ENCODE data around the gene DACH1. TPM values are rescaled to one million over a fixed set of nuclear protein-coding genes. Genes with fewer than 3 reads are reported as not detected.

DACH1 gene
- polyA plus RNA-seq, 1 donor: 120 TPM

DNA sequence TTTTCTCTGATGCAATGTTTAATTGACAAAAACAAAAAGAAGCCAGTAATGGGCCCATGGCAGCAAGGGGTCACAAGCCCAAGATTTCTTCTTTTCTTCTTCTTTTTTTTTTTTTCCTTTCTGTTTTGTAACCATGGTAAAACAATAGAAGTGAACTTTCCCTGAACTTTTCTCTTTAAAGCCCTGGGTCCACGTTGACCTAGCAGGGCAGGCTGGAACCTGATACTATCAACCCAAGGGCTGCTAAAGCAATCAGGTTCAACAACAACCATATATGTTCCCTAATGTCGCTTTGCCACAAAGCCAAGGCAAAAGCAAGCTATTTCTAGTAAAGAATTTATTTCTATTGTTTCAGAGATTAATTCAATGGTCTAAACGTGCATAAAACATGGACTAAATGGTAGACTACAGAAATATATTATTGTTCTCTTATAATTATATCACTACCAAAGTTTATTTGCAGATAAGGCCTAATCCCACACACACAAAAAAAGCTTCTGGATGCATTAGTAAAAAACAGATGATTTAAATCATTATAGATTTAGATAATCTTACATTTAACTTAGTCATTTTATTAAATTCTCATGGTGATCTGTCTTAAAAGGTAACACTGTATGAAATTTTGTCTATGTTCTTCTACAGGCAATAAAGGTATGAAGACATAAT, 153.9 kb downstream of the DACH1 start:
- peak; percentile 88 for DNase-seq

DNA sequence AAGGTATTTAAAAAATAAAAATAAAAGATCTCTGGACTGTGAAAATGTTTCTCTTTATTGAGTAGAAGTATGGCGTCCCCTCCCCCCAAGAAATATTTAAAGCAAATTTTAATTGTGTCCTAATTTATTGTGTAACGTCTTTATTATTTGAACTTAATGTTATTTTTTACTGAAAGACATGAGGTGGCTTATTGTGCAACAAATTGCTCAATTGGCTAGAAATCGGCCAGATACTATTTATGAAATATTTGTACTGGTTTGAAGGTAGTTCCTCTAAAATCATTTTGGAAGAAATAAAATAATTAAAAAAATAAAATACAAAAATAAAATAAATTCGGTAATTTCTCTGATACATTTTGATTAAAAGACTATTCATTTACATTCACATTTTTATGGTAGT, 162.3 kb downstream of the DACH1 start:
- DNase-seq: no peak

DNA sequence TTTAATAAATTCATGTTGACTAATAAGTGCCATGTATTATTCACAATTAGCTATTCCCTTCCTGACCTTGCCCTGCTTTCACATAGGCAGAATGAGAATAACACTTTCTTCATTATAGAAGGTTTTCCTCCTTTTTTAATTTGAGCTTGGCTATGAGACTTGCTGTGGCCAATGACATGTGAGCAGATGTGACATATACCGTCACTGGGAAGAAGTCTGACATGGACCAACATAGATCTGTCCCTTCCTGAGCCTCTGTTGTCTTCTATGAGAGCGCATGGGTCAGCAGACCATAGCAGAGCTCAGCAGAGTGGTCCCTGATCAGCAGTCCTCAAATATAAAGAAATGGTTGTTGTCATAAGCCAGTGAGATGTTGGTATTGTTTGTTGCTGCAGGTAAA, 163.9 kb downstream of the DACH1 start:
- no peak for DNase-seq

DNA sequence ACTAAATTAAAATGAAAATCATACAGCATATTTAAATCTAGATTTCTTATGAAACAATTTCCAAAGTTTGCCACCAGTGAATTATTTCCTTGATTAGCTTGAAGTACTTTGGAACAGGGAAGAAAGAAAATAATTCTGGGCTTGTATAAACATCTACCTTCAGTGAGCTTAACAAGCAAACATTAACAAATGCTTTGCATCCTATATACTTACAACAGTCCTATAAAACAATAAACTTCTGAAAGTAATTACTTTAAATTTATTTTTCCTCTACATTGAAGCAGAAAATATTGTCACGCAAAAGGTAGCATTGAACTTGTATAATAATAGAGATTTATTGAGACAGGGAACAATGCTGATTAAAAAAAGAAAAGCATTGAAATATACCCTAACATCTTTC, 164.8 kb downstream of the DACH1 start:
- DNase-seq: no peak

DNA sequence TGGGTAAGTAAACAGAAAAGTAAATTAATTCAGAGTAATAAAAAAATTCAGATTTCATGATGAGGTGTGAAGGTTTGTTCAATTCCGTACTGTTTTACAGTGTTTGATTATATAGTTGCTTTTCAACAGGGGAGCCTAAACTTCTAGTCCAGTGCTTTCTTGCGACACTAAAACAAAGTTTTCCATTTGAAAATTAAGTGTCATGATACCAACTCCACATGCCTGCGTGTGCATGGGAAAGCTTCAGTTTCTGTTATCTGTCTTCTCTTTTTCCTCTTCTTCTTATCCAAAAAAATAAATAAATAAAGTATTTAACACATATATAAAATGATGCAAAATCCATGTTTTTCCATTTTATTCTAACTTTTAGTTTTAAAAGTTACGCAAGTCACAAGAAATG, 165.3 kb downstream of the DACH1 start:
- DNase-seq: no peak

DNA sequence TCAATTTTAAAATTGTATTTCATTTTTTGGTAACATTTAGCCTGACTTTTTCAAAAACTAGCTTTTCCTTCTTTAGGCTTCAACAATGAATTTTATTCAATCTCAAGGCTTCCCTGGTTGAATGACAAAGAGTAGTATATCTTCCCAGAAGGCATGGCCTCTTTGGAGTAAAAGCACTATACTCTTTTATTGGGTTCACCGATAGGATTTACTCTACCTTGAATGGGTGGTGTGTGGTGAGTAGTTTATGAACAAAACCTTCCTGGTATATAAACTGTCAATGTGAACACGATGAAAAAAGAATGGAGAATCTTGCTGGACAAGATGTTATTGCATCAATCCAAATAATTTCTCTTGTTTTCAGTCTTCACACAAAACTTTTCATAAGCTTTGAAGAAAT, 167.7 kb downstream of the DACH1 start:
- no peak for DNase-seq

DNA sequence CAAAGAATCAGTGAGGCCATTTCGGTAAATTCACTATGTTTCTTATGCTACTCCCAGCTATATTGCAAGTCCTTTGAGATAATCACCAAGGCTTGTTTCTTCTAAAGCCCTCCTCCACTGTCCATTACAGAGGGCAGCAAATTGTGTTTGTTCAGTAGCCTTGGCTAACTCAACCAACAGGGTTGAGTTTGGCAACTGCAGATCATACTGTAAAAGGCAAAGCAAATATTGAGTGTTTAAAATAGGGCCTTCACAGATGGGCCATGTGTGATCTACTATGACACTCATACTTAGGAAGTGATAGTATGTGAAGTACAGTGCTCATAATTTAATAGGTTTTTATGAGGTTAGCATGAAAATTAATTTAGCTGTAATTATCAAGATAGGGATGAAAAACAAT, 171.3 kb downstream of the DACH1 start:
- DNase-seq: no peak

DNA sequence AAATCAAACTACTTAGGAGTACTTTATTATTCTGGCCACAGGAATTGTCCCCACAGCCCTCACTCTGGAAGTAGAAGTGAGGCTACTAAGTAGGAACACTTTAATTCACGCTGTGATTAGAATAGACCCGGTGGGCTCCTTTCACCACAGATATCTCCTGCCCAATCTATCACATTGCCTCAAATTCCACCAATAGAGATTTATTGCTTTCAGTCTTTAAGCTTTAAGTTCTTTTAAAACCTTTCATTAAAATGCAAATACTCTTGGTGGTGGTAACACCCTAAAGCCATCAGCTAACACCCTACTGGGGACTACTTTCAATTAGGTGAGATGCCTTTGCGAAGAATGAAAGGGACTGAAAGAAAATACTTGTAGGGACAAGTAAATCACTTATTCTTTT, 181.9 kb downstream of the DACH1 start:
- DNase-seq: no peak

DNA sequence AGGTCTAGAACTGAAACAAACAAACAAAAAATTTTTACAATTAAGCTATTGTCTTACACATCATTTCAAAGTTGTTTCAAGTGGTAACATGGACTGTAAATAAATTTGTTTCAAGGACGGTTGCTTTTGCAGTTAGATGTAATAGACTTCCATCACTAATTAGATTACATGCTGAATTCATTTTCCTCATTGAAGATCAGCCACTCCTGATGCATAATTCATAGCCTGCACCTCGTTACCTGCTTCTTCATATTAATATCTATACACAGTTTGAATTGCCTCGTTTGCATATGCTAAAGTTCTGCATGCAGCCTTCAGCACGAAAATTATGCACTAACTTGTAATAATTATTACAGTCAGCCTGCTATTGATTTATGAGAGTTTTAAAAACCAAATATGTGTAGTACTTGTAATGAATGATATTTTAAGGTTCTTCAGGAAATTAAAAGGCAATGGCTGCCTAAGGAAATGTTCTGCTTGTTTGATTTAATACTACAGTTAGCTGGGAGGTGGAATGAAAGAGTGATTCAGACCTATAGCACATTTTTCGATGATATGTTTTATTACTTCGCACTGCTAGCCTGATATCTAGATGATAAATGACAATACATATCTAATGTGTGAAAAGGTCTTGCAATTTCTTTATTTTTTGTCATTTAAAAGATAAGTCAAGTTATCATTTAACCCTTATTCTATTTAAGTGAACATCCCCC, 184.9 kb downstream of the DACH1 start:
- no peak for DNase-seq

DNA sequence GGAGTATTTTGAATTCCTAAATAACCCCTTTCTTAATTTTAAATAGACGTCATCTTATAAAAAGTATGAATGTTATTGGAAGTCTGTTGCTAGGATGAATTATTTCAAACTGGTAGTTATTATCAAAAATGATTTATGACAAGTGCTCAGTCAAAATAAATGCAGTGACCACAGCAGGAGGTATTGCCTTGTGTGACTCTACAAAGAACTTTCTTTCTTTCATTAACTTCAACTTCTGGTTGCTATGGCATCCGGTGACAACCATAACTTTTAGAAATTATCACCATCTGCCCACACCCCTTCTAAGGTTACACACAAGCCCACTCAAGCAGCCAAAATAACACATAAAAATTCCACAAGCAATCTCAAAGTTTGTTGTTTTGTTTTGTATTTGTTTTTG, 189.9 kb downstream of the DACH1 start:
- DNase-seq: peak; percentile 60

DNA sequence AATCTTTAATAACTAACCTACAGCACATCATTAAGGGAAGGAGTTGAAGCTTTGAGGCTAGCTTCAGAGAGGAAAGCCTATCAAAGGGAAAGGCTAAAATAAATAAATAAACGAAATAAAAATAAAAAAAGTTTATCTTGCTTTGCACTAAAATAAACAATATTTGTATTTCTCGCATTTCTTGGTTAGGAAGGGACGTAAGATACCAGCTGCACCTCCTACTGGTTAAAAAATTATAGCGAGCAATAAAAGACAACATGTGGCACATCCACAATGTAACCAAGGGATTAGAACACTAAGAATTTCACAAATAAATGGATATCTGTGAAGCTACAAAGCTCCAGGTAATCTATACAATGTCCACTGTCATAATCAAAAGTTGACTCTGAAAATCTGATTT, 194.5 kb downstream of the DACH1 start:
- no peak for DNase-seq

DNA sequence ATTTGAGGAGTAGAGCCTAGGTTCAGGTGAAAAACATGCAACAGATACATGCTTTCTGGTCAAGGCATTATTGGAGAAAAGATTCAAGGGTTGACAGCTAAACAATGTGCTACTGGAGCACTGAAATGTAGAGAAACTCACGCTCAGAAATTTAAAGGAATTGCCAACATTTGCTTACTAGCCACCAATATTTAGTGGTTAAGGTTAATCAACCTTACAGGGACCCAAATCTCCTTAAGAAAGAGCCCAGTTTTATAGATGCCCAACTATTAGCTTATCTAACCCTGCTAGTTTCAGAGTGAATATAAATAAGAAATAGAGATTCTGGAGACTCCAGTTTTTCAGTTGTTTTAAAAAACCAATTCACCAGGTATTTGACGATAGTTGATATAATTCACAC, 203.6 kb downstream of the DACH1 start:
- no peak for DNase-seq

DNA sequence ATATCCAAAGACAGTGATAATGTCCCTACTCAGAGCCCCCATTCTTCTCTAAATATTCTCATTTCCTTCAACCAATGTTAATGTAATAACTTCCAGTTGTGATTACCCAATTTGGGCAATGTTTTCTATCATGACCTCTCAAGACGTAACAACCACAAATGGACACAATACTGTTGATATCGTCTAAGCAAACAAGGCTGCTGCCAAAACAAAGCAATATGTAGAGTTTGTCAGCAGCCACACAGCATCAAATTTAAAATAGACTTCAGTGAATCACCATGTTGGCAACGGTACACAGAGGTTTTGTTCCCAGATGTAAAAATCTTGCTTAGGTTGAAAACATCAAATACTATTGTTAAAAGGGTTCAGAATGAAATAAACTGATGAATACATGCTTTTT, 205.1 kb downstream of the DACH1 start:
- DNase-seq: no peak

DNA sequence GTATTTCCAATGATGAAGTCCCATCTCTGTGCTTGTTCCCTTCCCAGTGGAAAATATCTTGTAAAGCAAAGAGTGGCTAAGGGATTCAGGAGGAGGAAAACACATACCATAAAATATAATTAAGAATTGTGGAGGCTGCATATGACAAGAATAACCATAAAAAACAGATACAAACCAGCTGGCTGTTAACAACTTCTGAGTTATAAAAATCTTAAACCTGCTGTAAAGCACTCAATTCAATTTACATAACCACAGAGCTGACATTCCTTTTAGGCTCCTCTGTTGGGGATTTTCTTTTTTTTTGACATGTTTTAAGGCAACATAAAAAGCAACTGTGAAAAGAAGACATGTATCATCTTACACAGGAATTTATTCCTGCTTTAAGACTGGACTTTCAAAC, 207.6 kb downstream of the DACH1 start:
- DNase-seq: peak; percentile 42

DNA sequence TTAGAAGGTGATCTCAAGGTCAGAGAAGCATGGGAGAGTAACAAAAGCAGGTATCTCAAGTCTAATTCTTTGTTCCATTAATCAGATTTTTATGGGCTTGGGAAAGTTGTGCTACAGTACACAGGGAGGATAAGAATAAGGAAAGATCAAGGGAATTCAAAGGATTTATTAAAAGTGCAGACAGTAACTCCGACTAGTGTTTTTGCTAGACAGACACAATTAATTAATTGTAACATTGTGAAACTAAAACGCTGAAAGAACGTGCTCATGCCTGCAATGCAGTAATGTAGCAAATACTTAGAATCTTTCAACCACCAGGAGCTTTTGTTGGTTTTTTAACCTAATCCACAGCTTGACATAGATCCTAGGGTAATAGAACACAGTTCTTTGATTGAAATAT, 221.5 kb downstream of the DACH1 start:
- no peak for DNase-seq

DNA sequence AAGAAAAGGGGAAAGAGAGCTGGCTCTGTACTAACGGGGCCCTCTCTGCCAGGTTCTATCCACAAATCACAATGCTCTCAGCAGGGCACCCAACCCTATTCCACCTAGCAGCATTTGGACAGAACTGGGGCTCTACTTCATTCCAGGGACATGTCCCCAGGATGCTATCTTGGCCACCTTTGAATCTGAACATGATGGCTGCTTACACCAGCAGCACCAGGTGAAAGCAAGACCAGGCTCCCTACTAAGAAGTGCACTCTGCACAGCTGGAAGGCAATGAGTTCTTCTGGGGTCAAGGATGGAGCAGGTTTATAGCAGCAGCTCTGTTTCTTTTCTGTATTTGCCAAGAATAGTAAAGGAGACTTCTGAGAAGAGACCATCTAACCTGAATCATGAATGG, 222.4 kb downstream of the DACH1 start:
- no peak for DNase-seq

DNA sequence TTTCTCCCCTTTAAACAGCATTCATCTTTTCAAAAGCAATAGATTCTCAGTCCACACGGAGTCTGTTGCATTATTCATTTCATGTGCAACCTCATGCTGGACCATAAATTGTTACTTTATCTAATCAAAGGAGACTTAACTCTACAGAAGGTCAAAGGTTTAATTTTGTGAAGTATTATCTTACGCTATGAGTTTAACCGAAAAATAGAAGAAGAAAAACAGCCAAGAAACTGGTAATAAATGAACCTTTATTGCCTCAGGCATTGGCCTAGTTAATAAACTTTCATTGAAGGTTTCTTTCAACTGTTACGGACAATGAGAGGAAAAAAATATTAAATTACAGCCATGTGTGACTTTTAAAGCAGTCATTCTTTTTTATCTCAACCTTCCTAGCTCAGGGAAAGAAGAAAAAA, 223.6 kb downstream of the DACH1 start:
- no peak for DNase-seq

DNA sequence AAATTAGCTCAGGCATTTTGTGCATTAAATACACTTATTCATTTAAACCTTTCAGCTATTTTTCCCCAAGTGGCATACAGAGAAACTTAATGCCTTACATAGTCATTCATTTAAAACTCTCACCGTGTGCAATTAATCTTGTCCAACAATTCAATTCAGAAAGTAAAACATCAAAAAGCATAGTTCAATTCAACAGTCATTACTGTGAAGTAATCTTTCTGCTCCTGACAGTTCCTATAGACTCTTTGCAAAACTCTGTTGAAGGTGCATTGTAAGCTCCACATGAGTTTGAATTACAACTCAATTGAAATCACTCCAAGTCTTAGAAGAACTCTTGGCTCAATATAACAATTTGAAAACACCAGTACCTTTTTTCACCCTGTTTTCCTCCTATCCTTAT, 228.3 kb downstream of the DACH1 start:
- no peak for DNase-seq

DNA sequence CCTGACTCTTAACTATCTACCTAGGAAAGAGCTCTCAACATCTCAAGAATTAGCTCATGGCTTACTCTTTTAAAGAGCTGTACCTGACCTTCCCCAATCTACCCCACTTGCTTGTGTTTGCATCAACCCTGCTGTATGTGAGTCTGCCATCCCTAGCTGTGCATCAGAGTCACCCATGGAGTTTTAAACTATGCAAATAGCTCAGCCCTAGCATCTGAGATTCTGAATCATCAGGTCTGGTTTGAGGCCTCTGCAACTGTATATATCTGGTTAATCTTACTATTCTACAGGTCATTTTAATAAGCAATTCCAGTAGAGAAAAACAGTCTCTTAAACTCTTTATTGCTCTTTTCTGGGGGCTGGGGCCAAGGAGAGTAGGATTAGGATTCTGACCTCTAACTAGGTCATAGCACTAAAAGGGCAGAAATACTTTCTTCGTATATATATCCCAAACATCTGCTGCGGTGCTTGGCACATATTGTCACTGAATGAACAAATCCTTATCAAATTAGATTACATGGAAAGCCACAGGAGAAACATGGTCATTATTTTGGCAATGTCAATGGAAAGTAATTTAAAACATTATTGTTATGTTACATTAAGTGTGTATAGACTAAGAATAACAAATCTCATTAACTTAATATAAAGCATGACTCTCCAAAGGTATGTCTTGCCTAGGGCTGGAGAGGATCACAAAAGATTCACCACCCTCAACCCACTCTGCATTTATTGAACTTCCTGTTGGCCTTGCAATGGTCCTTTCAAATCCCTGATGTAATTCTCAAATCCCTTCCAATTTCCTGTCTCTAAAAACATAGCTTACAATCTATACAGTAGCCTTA, 232.2 kb downstream of the DACH1 start:
- no peak for DNase-seq

DNA sequence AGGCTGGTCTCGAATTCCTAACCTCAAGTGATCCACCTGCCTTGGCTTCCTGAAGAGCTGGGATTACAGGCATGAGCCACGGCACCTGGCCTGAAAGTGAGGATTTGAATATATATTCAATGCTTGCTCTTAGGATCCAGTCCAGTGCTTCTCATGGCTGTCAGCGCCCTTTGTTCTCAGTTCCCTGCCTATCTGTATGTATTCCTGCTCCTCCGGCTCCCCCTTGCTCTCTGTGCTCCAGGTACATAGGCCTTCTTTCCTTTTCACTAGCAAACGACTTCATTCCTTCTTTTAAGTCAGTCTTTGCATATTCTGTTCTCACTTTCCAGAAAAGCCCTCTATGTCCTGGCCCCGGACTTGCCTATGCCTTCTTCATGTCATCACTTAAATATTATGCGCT, 232.8 kb downstream of the DACH1 start:
- no peak for DNase-seq

DNA sequence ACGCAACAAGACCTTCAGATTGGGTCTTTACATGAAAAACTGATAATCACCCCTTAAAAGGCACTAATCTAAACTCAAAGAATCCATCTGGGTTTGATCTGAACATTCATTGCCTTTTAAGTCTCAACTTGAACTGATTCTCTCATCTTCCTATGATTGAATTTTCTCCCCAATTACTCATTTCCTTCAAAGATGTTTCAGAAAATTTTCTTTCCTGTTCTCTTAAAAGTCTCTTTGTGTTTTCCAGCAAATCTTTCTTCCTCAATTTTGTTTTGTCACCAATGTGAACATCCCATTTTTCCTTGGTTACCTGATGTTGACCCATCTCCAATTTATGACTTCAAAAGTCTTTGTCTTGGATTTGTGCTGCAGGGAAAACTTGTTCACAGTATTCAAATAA, 234.3 kb downstream of the DACH1 start:
- DNase-seq: no peak

DNA sequence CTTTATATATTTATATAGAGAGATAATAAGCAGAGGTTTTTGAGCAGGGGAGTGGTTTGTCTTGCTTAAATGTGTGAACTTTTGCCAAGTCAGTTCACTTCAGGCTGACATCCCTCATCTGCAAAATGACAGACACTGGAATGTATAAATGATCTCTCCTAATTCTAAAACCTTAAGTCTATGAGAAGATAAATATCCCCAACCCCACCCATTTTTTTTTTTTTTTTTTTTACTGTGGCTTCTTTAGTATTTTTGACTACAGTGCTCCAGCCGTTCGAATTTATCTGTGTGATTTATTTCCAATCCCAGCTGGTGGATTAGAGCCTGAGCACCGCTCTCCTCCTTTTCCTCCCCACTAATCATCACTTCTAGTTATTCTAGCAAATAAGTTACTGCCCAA, 234.8 kb downstream of the DACH1 start:
- no peak for DNase-seq

DNA sequence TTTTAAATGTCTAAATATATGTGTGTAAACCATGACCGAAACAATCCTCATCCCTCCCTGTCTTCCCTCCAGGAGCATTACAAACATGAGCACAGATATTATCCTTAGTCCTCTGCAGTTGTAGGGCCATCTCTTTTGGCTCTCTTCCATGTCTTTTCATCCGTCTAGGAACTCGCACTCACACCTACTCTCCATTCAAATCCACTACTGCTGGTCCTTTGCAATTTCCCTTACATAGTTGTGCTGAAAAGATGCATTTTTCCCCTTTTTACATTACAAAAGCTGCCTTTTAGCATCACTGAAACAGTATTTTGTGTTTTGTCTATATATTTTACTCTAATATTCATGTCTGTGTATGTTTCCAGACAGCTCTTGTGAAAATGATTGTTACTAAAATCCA, 237.8 kb downstream of the DACH1 start:
- no peak for DNase-seq

Data from left kidney (tissue), 2 donors.